Right renal pelvis (tissue), 4 donors: ENCODE measurements around the gene UBE3D. TPM values are rescaled to one million over a fixed set of nuclear protein-coding genes. Genes with fewer than 3 reads are reported as not detected.
"Not testable (repeated sequence)": the region's sequence is repeated elsewhere in the genome, so short reads cannot be mapped to it uniquely, and the experiment has no call there.

Experiments
- DNase-seq, 4 donors: peaks; one replicate each; pipeline ENCODE4 v3.0.0-alpha.2; 2013; ENCODE audit warnings: low read depth in 4 of 4, low spot score in 3 of 4, missing footprints in 1 of 4
- polyA plus RNA-seq, 4 donors: library from polyadenylated mRNA; unstranded; fragments of 120-200 nt; gene quantifications; one replicate each; pipeline ENCODE4 v1.2.1, GENCODE V29; 2013; ENCODE audit not compliant: insufficient read length in 4 of 4

Gene UBE3D
- polyA plus RNA-seq, 4 donors, result 7.7 to 8.5 (median 8.2) TPM

- peak in 1 of 4 donors; percentile 36 for DNase-seq
Measured at GRCh38 chr6:83057705-83058321, 7.8 kb downstream of the UBE3D start.

- DNase-seq, result peak in 1 of 4 donors; percentile 43
Measured at GRCh38 chr6:83055366-83055964, 10.2 kb downstream of the UBE3D start.

- DNase-seq, result no peak
Measured at GRCh38 chr6:83053678-83054077, 12.0 kb downstream of the UBE3D start.

GRCh38 chr6:83051377-83052172 lies 14.1 kb downstream of the UBE3D start:
- DNase-seq, result no peak

- DNase-seq, result no peak
Measured at GRCh38 chr6:83047065-83047754, 18.4 kb downstream of the UBE3D start.

- DNase-seq, result no peak
Measured at GRCh38 chr6:83044091-83044768, 21.4 kb downstream of the UBE3D start.

- no peak for DNase-seq
Measured at GRCh38 chr6:83042467-83043053, 23.1 kb downstream of the UBE3D start.

GRCh38 chr6:83038246-83038645 lies 27.4 kb downstream of the UBE3D start:
- DNase-seq, result no peak

- DNase-seq, result no peak
Measured at GRCh38 chr6:83031689-83032088, 34.0 kb downstream of the UBE3D start.

- DNase-seq, result no peak
Measured at GRCh38 chr6:83019741-83020140, 45.9 kb downstream of the UBE3D start.

GRCh38 chr6:83011131-83011530 lies 54.5 kb downstream of the UBE3D start:
- DNase-seq, result not testable (repeated sequence)

GRCh38 chr6:83008626-83009025 lies 57.0 kb downstream of the UBE3D start:
- DNase-seq, result no peak

GRCh38 chr6:83006270-83006905 lies 59.3 kb downstream of the UBE3D start:
- DNase-seq, result no peak

GRCh38 chr6:82996156-82996555 lies 69.5 kb downstream of the UBE3D start:
- DNase-seq, result no peak

- DNase-seq, result no peak
Measured at GRCh38 chr6:82995066-82995465, 70.6 kb downstream of the UBE3D start.

GRCh38 chr6:82989736-82990290 lies 75.8 kb downstream of the UBE3D start:
- DNase-seq, result peak in 1 of 4 donors; percentile 2

GRCh38 chr6:82988930-82989351 lies 76.7 kb downstream of the UBE3D start:
- DNase-seq, result peak in 2 of 4 donors; percentile 3 to 16

- no peak for DNase-seq
Measured at GRCh38 chr6:82987951-82988350, 77.7 kb downstream of the UBE3D start.

GRCh38 chr6:82987416-82987815 lies 78.2 kb downstream of the UBE3D start:
- DNase-seq, result no peak
